ENCODE measurements around the gene SHROOM2.

GRCh38 chrX:9977635-9978034 is 191.4 kb downstream of the SHROOM2 start:
- no peak for TF ChIP-seq CTCF (optimal IDR thresholded peaks at IDR 0.05 in 1 of 3, IDR thresholded peaks at IDR 0.05 in 1 of 3, conservative IDR thresholded peaks at IDR 0.05 in 1 of 3; ENCODE audit: extremely low read depth in 1 of 3, insufficient read depth in 2 of 3, low read length in 3 of 3)
- TF ChIP-seq EZH2 (IDR thresholded peaks at IDR 0.05; ENCODE audit: low read length) = no peak

Measured in keratinocyte (primary cell).